ENCODE measurements around the gene PEMT.

DNA sequence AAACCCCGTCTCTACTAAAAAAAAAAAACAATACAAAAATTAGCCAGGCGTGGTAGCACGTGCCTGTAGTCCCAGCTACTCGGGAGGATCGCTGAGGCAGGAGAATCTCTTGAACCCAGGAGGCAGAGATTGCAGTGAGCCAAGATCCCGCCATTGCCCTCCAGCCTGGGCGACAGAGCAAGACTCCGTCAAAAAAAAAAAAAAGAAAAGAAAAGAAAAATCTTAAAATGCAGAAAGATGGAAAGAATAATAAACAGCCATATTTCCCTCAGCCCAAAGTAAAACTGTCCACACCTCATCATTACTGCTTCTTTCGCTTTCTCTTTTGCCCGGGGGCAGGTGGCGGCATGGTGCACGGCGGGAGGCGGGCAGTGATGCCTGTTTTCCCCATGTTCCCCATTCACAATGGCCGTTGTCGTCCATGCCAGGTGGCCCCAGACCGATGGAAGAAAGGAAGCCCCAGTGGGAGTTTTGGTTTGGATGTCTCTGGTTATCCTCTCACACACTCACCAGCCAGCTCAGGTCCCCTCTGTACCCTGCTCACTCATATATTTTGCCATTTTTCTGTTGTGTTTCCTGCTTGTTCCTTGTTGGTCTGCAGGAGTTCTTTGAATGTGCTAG lies 37.0 kb upstream of the PEMT start:
- TF ChIP-seq, protein P1, sequence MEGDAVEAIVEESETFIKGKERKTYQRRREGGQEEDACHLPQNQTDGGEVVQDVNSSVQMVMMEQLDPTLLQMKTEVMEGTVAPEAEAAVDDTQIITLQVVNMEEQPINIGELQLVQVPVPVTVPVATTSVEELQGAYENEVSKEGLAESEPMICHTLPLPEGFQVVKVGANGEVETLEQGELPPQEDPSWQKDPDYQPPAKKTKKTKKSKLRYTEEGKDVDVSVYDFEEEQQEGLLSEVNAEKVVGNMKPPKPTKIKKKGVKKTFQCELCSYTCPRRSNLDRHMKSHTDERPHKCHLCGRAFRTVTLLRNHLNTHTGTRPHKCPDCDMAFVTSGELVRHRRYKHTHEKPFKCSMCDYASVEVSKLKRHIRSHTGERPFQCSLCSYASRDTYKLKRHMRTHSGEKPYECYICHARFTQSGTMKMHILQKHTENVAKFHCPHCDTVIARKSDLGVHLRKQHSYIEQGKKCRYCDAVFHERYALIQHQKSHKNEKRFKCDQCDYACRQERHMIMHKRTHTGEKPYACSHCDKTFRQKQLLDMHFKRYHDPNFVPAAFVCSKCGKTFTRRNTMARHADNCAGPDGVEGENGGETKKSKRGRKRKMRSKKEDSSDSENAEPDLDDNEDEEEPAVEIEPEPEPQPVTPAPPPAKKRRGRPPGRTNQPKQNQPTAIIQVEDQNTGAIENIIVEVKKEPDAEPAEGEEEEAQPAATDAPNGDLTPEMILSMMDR (IDR thresholded peaks at IDR 0.05; ENCODE audit: low read length): no peak
- TF ChIP-seq EZH2 (IDR thresholded peaks at IDR 0.05; ENCODE audit: borderline replicate concordance, low read length): no peak
